NCI-H187 (cell line): ENCODE data around the gene SYNGR2.
"Not testable (repeated sequence)": the region's sequence is repeated elsewhere in the genome, so short reads cannot be mapped to it uniquely, and the experiment has no call there.

Source experiments
- DNase-seq, 2 experiments: peaks; one replicate each; lab custom pipeline; 2025; lab: John Stamatoyannopoulos, UW

Gene SYNGR2

GRCh38 chr17:78130090-78130436 is 38.3 kb upstream of the SYNGR2 start:
- no peak for DNase-seq

GRCh38 chr17:78130437-78131101 is 37.8 kb upstream of the SYNGR2 start, which contains the start of gene TMC8:
TSS of gene TMC8 (plus strand) at chr17:78130771. CDS start at chr17:78131589, 818 bp downstream.
- no peak for DNase-seq

GRCh38 chr17:78131172-78132083 is 37.0 kb upstream of the SYNGR2 start:
- DNase-seq, result no peak

- no peak for DNase-seq
Measured at GRCh38 chr17:78132084-78132676, 36.2 kb upstream of the SYNGR2 start.

GRCh38 chr17:78132767-78133178 is 35.6 kb upstream of the SYNGR2 start:
- no peak for DNase-seq

- DNase-seq, result no peak
Measured at GRCh38 chr17:78133179-78133951, 35.0 kb upstream of the SYNGR2 start.

- DNase-seq, result peak in 1 of 2 experiments; percentile 4
Measured at GRCh38 chr17:78133971-78134898, 34.1 kb upstream of the SYNGR2 start.

GRCh38 chr17:78134899-78135385 is 33.4 kb upstream of the SYNGR2 start:
- no peak for DNase-seq

GRCh38 chr17:78135858-78136500 is 32.4 kb upstream of the SYNGR2 start:
- DNase-seq, result no peak

GRCh38 chr17:78137392-78138203 is 30.8 kb upstream of the SYNGR2 start:
- DNase-seq, result no peak

GRCh38 chr17:78138204-78139060 is 29.9 kb upstream of the SYNGR2 start:
- no peak for DNase-seq

GRCh38 chr17:78139861-78140168 is 28.6 kb upstream of the SYNGR2 start:
- DNase-seq, result not testable (repeated sequence)

- DNase-seq, result peak; percentile 37 to 86
Measured at GRCh38 chr17:78140169-78141051, 28.0 kb upstream of the SYNGR2 start.

- no peak for DNase-seq
Measured at GRCh38 chr17:78141437-78142118, 26.8 kb upstream of the SYNGR2 start.

- no peak for DNase-seq
Measured at GRCh38 chr17:78142119-78142861, 26.1 kb upstream of the SYNGR2 start.
